Left renal cortex interstitium (tissue), 4 donors: ENCODE results near the gene F13A1. TPM values are rescaled to one million over a fixed set of nuclear protein-coding genes. Genes with fewer than 3 reads are reported as not detected.

Experiments used
- DNase-seq, 4 donors: peaks; one replicate each; pipeline ENCODE4 v3.0.0-alpha.2; 2013; ENCODE audit warnings: low read depth in 4 of 4, low spot score in 2 of 4, missing footprints in 1 of 4
- polyA plus RNA-seq, 4 donors: library from polyadenylated mRNA; unstranded; fragments of 120-200 nt; gene quantifications; one replicate each; pipeline ENCODE4 v1.2.1, GENCODE V29; 2013; ENCODE audit not compliant: insufficient read length in 4 of 4

F13A1 gene
- polyA plus RNA-seq, 4 donors: 10.9 to 18.7 (median 12.4) TPM

- no peak for DNase-seq
These were observed 198.5 kb downstream of the F13A1 start for GRCh38 chr6:6121943-6122342.

DNA sequence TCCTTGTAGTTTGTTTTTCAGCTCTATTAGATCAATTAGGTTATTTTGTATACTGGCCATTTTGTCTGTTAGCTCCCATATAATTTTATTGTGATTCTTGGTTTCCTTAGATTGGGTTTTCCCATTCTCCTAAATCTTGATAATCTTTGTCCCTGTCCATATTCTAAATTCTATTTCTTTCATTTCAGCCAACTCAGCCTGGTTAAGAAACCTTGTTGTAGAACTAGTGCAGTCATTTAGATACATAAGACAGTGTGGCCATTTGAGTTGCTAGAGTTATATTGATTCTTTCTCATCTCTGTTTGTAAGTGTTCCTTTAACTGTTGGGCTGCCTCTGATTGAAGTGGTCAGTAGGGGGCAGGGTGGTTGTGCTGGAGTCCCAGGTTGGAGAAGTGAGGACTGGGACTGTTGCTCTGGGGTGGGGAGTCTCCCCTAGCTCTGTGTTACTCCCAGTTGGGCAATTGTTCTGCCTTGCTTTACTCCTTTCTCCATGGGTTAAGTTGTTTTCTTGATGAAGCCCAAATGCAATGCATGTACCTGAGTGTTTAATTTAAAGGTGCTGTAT lies 214.9 kb downstream of the F13A1 start:
- DNase-seq: no peak
